ENCODE data around the gene RINT1. TPM values are rescaled to one million over a fixed set of nuclear protein-coding genes. Genes with fewer than 3 reads are reported as not detected.

RINT1 gene
- total RNA-seq, 3 donors from 2014 or later, result 12.4 to 15.6 (median 13.6) TPM

GRCh38 chr7:105530126-105530525 is 1.9 kb upstream of the RINT1 start:
- peaks cover 11% of the 10 kb centered on the region for H3K4me1 ChIP-seq (ENCODE audit: low read depth)
- no peaks in the 10 kb centered on the region for H3K9me3 ChIP-seq
- no peaks in the 10 kb centered on the region for H3K36me3 ChIP-seq (ENCODE audit: low read depth)
- no peak for TF ChIP-seq CTCF (IDR thresholded peaks at IDR 0.05)
- no peak for ATAC-seq
- intact Hi-C loops (cut with DNase I, micrococcal nuclease), result no loop called here
- H3K4me3 ChIP-seq, result no peak overlapping the region
- no peak for DNase-seq

GRCh38 chr7:105530546-105530945 is 1.5 kb upstream of the RINT1 start:
- peak in 1 of 3 donors; percentile 36 for DNase-seq
- Histone ChIP-seq H3K36me3 (ENCODE audit: low read depth) (no peaks in the 10 kb centered on the region), H3K4me1 (ENCODE audit: low read depth) (peaks cover 11% of the 10 kb centered on the region), H3K9me3 (no peaks in the 10 kb centered on the region), H3K4me3 (no peak overlapping the region)
- no peak for ATAC-seq
- intact Hi-C loops (cut with DNase I, micrococcal nuclease), result no loop called here
- no peak for TF ChIP-seq CTCF (IDR thresholded peaks at IDR 0.05)

GRCh38 chr7:105532709-105533460 is 884 bp downstream of the RINT1 start:
- peaks cover 11% of the 10 kb centered on the region for H3K4me1 ChIP-seq (ENCODE audit: low read depth)
- TF ChIP-seq CTCF (IDR thresholded peaks at IDR 0.05), result no peak
- intact Hi-C loops (cut with DNase I, micrococcal nuclease), result no loop called here
- no peak for ATAC-seq
- peak overlapping the region; percentile 90 for H3K4me3 ChIP-seq
- no peaks in the 10 kb centered on the region for H3K9me3 ChIP-seq
- DNase-seq, result no peak
- no peaks in the 10 kb centered on the region for H3K36me3 ChIP-seq (ENCODE audit: low read depth)

- Histone ChIP-seq H3K4me1 (ENCODE audit: low read depth) (peaks cover 4% of the 10 kb centered on the region), H3K4me3 (no peak overlapping the region), H3K36me3 (ENCODE audit: low read depth) (no peaks in the 10 kb centered on the region), H3K9me3 (no peaks in the 10 kb centered on the region)
- TF ChIP-seq CTCF (IDR thresholded peaks at IDR 0.05), result no peak
- intact Hi-C loops (cut with DNase I, micrococcal nuclease), result no loop called here
- no peak for ATAC-seq
- no peak for DNase-seq
These were observed 6.3 kb downstream of the RINT1 start for GRCh38 chr7:105538339-105538738.

GRCh38 chr7:105559926-105560325 is 27.9 kb downstream of the RINT1 start:
- no peak overlapping the region for H3K4me3 ChIP-seq
- no peaks in the 10 kb centered on the region for H3K4me1 ChIP-seq (ENCODE audit: low read depth)
- no peaks in the 10 kb centered on the region for H3K36me3 ChIP-seq (ENCODE audit: low read depth)
- intact Hi-C loops (cut with DNase I, micrococcal nuclease), result no loop called here
- ATAC-seq, result no peak
- no peaks in the 10 kb centered on the region for H3K9me3 ChIP-seq
- DNase-seq, result no peak
- TF ChIP-seq CTCF (IDR thresholded peaks at IDR 0.05), result no peak
